Mesodermal cell (in vitro differentiated cells): ENCODE data around the gene DCTN5.
A peak's percentile ranks its signal among the peaks of the same experiment; 100 is the strongest.
"Not testable (repeated sequence)": the region's sequence is repeated elsewhere in the genome, so short reads cannot be mapped to it uniquely, and the experiment has no call there.

ENCODE experiments used
- H3K27ac ChIP-seq: 2 replicates; pipeline ENCODE4 v1.7.0; 2013; ENCODE audit warnings: mild to moderate bottlenecking, low read depth, low read length, moderate library complexity; ENCODE audit not compliant: severe bottlenecking
- H3K36me3 ChIP-seq: 2 replicates; pipeline ENCODE4 v1.7.1; 2013; ENCODE audit warnings: mild to moderate bottlenecking, low read length, moderate library complexity; ENCODE audit not compliant: control insufficient read depth, insufficient read depth
- H3K4me1 ChIP-seq: one replicate; pipeline ENCODE4 v1.7.1; 2013; ENCODE audit warnings: mild to moderate bottlenecking, low read length; ENCODE audit not compliant: insufficient read depth, control insufficient read depth, poor library complexity, severe bottlenecking
- H3K4me3 ChIP-seq: 2 replicates; pipeline ENCODE4 v1.7.0; 2013; ENCODE audit warnings: low read length, control low read depth, mild to moderate bottlenecking; ENCODE audit not compliant: insufficient read depth, poor library complexity, severe bottlenecking; ENCODE audit errors: extremely low read depth
- H3K9me3 ChIP-seq: 2 replicates; pipeline ENCODE4 v1.7.1; 2013; ENCODE audit warnings: mild to moderate bottlenecking, low read length, moderate library complexity; ENCODE audit not compliant: control insufficient read depth
- WGBS, 2 experiments: methylation state at CpG; one replicate each; pipeline ENCODE4 v1.1.5; 2013; ENCODE audit warnings: missing lambda C conversion rate in 2 of 2; ENCODE audit not compliant: insufficient coverage in 2 of 2; 5-methylcytosine and 5-hydroxymethylcytosine counted together

The DCTN5 gene

DNA sequence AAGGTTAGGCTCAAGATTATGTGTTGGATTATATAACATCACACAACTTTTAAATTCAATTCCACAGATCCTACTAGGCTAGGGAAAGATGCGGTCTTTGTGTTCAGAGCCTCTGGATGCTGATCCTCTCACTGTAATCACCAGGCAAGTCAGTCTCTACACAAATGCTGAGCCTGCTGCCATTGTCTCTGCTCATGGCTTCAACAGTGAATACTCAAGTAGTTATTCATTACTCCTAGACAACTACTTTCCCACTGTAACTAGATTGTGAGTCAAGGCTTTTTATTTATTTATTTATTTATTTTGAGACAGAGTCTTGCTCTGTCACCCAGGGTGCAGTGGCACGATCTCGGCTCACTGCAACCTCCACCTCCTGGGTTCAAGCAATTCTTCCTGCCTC lies 29.3 kb upstream of the DCTN5 start:
- H3K4me3 ChIP-seq: no peak overlapping the region
- 90 to 94% methylated on average over 3 of the region's 3 CpGs for WGBS, 2 experiments
- H3K9me3 ChIP-seq: no peaks in the 10 kb centered on the region
- no peak overlapping the region for H3K27ac ChIP-seq
- peaks cover 6% of the 10 kb centered on the region for H3K4me1 ChIP-seq
- peaks cover 68% of the 10 kb centered on the region for H3K36me3 ChIP-seq

DNA sequence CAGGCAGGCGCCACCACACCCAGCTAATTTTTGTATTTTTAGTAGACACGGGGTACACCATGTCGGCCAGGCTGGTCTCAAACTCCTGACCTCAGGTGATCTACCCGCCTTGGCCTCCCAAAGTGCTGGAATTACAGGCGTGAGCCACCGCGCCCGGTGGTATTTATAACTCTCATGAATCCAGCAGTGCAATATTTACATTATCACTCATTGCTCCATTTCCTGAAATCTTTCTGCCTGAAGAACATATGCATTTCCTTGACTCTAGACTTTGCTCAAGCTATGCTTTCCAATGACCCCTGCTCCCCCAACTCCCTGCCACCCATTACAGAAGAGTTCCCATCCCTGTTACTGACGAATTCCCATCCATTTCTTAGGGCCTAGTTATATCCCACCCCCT lies 25.5 kb upstream of the DCTN5 start:
- WGBS, 2 experiments: 86 to 92% methylated on average over 5 to 9 of the region's 9 CpGs
- peaks cover 79% of the 10 kb centered on the region for H3K36me3 ChIP-seq
- H3K4me3 ChIP-seq: no peak overlapping the region
- no peaks in the 10 kb centered on the region for H3K9me3 ChIP-seq
- no peaks in the 10 kb centered on the region for H3K4me1 ChIP-seq
- no peak overlapping the region for H3K27ac ChIP-seq

DNA sequence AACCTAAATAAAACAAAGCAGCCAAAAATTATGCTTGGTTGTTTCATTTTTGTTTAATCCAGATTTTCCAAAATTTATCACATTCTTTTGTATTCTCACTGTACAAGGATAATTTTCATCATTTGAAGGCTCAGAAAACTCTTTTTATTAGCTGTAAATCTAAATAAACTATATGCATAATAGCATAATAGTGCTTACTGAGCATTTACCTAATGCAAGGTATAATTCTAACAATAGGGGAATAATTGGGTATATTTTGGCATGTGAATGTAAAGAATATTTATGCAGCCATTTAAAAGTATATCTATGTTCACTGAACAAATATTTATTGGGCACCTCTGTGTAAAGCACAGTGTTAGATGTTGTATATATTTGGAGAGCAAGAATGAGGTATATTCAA lies 17.2 kb upstream of the DCTN5 start:
- H3K36me3 ChIP-seq: peaks cover 82% of the 10 kb centered on the region
- H3K4me1 ChIP-seq: no peaks in the 10 kb centered on the region
- H3K27ac ChIP-seq: no peak overlapping the region

DNA sequence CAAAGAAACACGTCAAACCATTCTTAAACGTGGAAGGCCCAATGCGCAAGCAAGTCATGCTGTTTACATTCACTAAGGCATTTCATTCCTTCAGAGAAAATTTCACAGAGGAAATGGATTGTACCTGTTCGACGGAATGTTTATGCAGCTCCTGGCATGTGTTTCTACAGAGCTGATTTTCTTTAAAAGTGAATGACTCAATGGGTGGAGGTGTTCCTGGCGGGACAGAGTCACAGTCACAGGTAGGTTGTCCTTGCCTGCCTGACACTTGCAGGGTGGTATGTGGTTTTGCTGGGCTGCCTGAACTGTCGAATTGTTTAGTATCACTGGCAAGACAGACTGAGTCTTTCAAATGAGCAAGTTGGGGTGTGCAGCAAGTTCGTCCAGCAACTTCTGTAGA lies 11.8 kb upstream of the DCTN5 start:
- Histone ChIP-seq H3K4me1 (no peaks in the 10 kb centered on the region), H3K27ac (no peak overlapping the region), H3K36me3 (peaks cover 63% of the 10 kb centered on the region), H3K9me3 (no peaks in the 10 kb centered on the region), H3K4me3 (no peak overlapping the region)
- WGBS, 2 experiments: 97% methylated on average over 6 to 8 of the region's 8 CpGs

More for the DNA sequence above, 17.2 kb upstream of the DCTN5 start:
- H3K9me3 ChIP-seq: no peaks in the 10 kb centered on the region
- H3K4me3 ChIP-seq: no peak overlapping the region

DNA sequence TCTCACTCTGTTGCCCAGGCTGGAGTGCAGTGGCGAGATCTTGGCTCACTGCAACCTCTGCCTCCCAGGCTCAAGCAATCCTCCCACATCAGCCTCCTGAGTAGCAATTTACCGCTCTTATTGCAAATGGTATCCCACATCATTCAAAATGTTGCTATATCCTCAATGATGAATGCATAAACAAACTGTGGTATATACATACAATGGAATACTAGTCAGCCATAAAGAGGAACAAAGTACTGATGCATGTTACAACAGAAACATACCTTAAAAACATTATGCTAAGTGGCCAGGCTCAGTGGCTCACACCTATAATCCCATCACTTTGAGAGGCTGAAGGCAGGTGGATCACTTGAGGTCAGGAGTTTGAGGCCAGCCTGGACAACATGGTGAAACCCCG lies 9.4 kb upstream of the DCTN5 start:
- H3K4me3 ChIP-seq, H3K9me3 ChIP-seq, H3K27ac ChIP-seq, H3K4me1 ChIP-seq: not testable (repeated sequence)
- WGBS, 2 experiments: 75 to 100% methylated on average over 1 of the region's 3 CpGs
- H3K36me3 ChIP-seq: peaks cover 60% of the 10 kb centered on the region

DNA sequence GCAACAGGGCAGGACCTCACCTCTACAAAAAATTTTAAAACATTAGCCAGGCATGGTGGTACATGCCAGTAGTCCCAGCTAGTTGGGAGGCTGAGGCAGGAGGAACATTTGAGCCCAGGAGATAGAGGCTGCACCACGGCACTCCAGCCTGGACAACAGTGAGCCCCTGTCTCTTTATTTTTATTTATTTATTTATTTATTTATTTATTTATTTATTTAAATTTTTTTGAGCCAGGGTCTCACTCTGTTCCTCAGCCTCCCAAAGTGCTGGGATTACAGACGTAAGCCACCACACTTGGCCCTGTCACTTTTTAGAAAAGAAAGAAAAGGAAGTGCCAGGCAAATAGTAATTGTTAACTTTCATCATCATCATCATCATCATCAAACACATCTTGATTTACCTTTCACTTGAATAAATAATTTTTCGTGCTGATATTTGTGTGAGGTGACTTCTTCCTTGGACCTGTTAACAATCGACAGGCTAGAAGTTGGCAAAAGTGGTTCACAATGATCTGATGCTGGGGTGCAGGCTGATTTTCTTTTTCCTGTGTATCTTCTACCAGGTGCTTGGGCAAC lies 6.7 kb upstream of the DCTN5 start:
- Histone ChIP-seq H3K36me3 (peaks cover 53% of the 10 kb centered on the region), H3K9me3 (no peaks in the 10 kb centered on the region), H3K4me1 (no peaks in the 10 kb centered on the region), H3K27ac (no peak overlapping the region), H3K4me3 (no peak overlapping the region)
- 100% methylated on average over 1 of the region's 4 CpGs for WGBS, 2 experiments

DNA sequence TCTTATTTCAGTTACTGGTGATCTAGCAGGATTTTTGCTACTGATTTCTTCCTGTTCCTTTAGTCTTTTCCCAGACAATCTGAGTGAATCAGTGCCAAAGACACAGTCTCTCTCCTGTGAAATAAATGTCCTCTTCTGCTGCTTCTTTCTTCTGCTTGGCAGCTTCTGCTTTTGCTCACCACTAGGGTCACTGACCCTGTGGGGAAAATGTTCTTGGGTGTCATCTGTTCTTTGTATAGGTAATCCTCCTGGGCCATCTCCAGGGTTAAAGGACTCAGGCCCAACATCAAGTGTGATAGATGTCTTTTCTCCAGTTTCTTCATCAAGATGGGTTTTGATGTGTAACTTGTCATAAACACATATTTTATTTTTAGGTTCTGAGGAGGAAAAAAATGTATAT lies 5.3 kb upstream of the DCTN5 start:
- no peaks in the 10 kb centered on the region for H3K9me3 ChIP-seq
- peaks cover 47% of the 10 kb centered on the region for H3K36me3 ChIP-seq
- no peaks in the 10 kb centered on the region for H3K4me1 ChIP-seq
- H3K4me3 ChIP-seq: no peak overlapping the region
- H3K27ac ChIP-seq: no peak overlapping the region

DNA sequence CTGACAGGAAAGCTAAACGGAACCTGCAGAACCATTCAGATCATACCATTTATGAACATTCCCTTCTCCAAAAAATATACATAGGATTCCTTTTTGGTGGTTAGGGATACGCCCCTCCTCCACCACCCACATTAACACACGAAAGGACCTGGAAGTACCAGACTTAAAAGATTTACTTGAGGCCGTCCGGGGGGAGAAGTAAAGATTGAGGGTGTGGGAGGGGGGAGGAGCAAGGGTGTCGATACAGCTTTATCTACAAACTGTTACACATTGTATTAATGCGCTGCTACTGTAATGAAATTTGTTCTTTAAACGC lies 693 bp upstream of the DCTN5 start:
- no peaks in the 10 kb centered on the region for H3K4me1 ChIP-seq
- H3K27ac ChIP-seq: peak overlapping the region; percentile 62
- H3K4me3 ChIP-seq: peak overlapping the region; percentile 99
- no peaks in the 10 kb centered on the region for H3K9me3 ChIP-seq
- WGBS, 2 experiments: 0% methylated on average over 1 of the region's 8 CpGs; no CpG with 5 or more reads in 1 of the 2 experiments
- H3K36me3 ChIP-seq: peaks cover 46% of the 10 kb centered on the region

DNA sequence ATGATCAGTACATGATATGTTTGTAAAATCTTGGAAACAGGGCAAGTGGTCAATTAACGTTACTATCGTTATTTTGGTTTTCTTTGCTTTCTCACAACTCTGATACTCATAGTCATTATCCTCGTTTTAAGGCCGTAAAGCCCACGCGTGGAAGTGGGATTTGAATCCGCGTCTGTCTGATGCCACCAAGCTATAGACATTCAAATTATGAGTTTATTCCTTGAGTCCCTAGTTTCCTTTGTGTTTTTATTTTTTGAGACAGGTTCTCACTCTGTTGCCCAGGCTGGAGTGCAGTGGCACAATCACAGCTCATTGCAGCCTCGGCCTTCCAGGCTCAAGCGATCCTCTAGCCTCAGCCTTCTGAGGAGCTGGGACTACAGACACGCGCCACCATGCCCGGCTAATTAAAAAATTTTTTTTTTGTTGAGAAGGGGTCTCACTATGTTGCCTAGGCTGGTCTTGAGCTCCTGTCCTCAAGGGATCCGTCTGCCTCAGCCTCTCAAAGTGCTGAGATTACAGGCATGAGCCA lies 1.0 kb downstream of the DCTN5 start:
- H3K36me3 ChIP-seq: peaks cover 52% of the 10 kb centered on the region
- WGBS, 2 experiments: 83 to 95% methylated on average over 6 to 10 of the region's 14 CpGs
- H3K4me1 ChIP-seq: no peaks in the 10 kb centered on the region
- H3K9me3 ChIP-seq: no peaks in the 10 kb centered on the region
- H3K27ac ChIP-seq: peak overlapping the region; percentile 85
- H3K4me3 ChIP-seq: peak overlapping the region; percentile 99

DNA sequence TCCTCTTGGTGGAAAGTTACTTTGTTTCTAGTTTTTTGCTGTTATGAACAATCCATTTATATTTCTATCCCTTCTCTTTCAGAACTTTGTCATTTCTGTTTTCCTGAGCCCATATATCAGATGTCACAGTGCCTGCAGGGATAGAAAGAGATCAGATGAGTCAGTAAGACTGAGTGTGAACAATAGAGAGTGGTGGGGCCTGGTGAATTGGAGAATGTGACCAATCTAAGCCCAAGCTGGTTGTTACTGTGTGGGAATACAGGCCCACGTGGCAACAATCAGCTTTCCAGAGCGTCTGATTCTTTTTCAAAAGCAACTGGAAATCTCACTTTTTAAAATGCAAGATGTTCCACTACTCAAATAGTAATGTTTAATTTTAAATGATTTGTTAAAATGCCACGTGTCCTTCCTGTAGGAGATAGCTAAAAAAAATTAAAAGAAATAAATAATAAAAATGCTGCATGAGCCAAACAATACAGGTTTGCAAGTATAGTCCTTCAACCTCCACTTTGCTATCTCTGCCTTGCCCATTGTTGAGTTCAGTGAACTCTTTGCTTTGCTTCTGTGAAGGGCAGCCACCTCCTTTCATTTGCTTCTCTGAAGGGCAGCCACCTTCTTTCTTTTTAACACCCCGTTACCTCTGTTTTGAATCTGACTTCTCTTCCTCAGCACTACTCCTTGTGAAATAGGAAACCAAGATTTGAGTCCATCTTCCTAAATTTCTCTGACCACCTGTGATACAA lies 9.6 kb downstream of the DCTN5 start:
- WGBS, 2 experiments: 86 to 100% methylated on average over 1 of the region's 4 CpGs
- Histone ChIP-seq H3K36me3 (peaks cover 88% of the 10 kb centered on the region), H3K9me3 (no peaks in the 10 kb centered on the region), H3K27ac (peak overlapping the region; percentile 36), H3K4me3 (no peak overlapping the region), H3K4me1 (no peaks in the 10 kb centered on the region)

DNA sequence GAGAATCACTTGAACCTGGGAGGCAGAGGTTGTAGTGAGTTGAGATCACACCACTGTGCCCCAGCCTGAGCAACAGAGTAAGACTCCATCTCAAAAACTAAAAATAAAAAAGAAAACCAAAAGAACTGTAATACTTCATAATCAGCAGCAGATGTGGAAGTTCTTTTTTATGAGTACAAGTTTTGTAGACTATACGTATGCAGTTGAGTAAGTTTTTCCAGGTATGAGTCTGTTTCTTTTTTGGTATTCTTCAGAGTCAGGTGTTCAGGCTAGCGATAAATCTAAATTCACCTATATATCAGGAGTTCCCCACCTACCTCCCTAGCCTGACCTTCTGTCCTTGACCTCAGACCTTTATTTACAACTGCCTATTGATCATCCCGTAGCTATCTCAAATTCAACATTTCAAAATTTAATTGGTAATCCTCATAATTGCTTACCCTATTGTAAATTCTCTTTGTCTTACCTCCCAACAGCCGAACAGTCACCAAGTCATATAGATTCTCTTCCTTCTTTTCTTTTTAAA lies 10.7 kb downstream of the DCTN5 start:
- WGBS, 2 experiments: 90 to 93% methylated on average over 2 of the region's 4 CpGs
- no peaks in the 10 kb centered on the region for H3K9me3 ChIP-seq
- H3K4me1 ChIP-seq: no peaks in the 10 kb centered on the region
- H3K4me3 ChIP-seq: no peak overlapping the region
- peaks cover 77% of the 10 kb centered on the region for H3K36me3 ChIP-seq
- no peak overlapping the region for H3K27ac ChIP-seq
